ENCODE data around the gene RBM42. TPM values are rescaled to one million over a fixed set of nuclear protein-coding genes. Genes with fewer than 3 reads are reported as not detected.

The RBM42 gene
- total RNA-seq, 4 donors from 2014 or later, result 63.1 to 112 (median 95.2) TPM

- H3K9me3 ChIP-seq, result no peaks in the 10 kb centered on the region
- no peak for DNase-seq (ENCODE audit: extremely low spot score)
- peaks cover 0 to 8% (median 8%) of the 10 kb centered on the region in 4 donors for H3K4me1 ChIP-seq
- 92% methylated on average over 25 of the region's 25 CpGs for WGBS
- H3K36me3 ChIP-seq, result peaks cover 51 to 63% (median 61%) of the 10 kb centered on the region in 4 donors
- no peak overlapping the region for H3K4me3 ChIP-seq
- H3K27me3 ChIP-seq, result no peaks in the 10 kb centered on the region
- TF ChIP-seq POLR2A (IDR thresholded peaks at IDR 0.05; ENCODE audit: low read depth) (no peak), POLR2AphosphoS5 (IDR thresholded peaks at IDR 0.05) (no peak), CTCF (IDR thresholded peaks at IDR 0.05) (no peak)
- intact Hi-C loops (cut with DNase I), result no loop called here
- no peak overlapping the region for H3K27ac ChIP-seq (replicated peaks in 1 of 4)
Observed at GRCh38 chr19:35637165-35637564, 8.3 kb downstream of the RBM42 start.

- Histone ChIP-seq H3K4me3 (no peak overlapping the region), H3K4me1 (peaks cover 8 to 29% (median 26%) of the 10 kb centered on the region in 4 donors), H3K9me3 (no peaks in the 10 kb centered on the region), H3K27me3 (no peaks in the 10 kb centered on the region), H3K27ac (replicated peaks in 1 of 4) (no peak overlapping the region), H3K36me3 (peaks cover 30 to 42% (median 40%) of the 10 kb centered on the region in 4 donors)
- 38% methylated on average over 6 of the region's 6 CpGs for WGBS
- intact Hi-C loops (cut with DNase I), result no loop called here
- no peak for TF ChIP-seq POLR2A (IDR thresholded peaks at IDR 0.05; ENCODE audit: low read depth)
- TF ChIP-seq POLR2AphosphoS5 (IDR thresholded peaks at IDR 0.05), result peak in 1 of 2 donors; percentile 15
- no peak for TF ChIP-seq CTCF (IDR thresholded peaks at IDR 0.05)
- no peak for TF ChIP-seq EP300 (IDR thresholded peaks at IDR 0.05)
- DNase-seq (ENCODE audit: extremely low spot score), result no peak
Observed at GRCh38 chr19:35639321-35639639, 10.4 kb downstream of the RBM42 start.

GRCh38 chr19:35639863-35640262 lies 11.0 kb downstream of the RBM42 start:
- H3K9me3 ChIP-seq, result no peaks in the 10 kb centered on the region
- H3K4me1 ChIP-seq, result peaks cover 8 to 33% (median 31%) of the 10 kb centered on the region in 4 donors
- intact Hi-C loops (cut with DNase I), result no loop called here
- H3K27ac ChIP-seq (replicated peaks in 1 of 4), result no peak overlapping the region
- 87% methylated on average over 8 of the region's 8 CpGs for WGBS
- TF ChIP-seq POLR2A (IDR thresholded peaks at IDR 0.05; ENCODE audit: low read depth) (no peak), EP300 (IDR thresholded peaks at IDR 0.05) (no peak), CTCF (IDR thresholded peaks at IDR 0.05) (no peak)
- H3K27me3 ChIP-seq, result no peaks in the 10 kb centered on the region
- H3K4me3 ChIP-seq, result no peak overlapping the region
- H3K36me3 ChIP-seq, result peaks cover 24 to 36% (median 34%) of the 10 kb centered on the region in 4 donors
- no peak for DNase-seq (ENCODE audit: extremely low spot score)

GRCh38 chr19:35641515-35642151 lies 12.8 kb downstream of the RBM42 start, which contains the start of gene ETV2:
ETV2 (plus strand) TSS chr19:35641745; CDS start chr19:35642461, 716 bp downstream.
- peaks cover 13 to 18% (median 17%) of the 10 kb centered on the region in 4 donors for H3K36me3 ChIP-seq
- no peak for DNase-seq (ENCODE audit: extremely low spot score)
- TF ChIP-seq CTCF (IDR thresholded peaks at IDR 0.05) (no peak), EP300 (IDR thresholded peaks at IDR 0.05) (no peak)
- WGBS, result 26% methylated on average over 20 of the region's 28 CpGs
- H3K4me1 ChIP-seq, result peaks cover 15 to 40% (median 39%) of the 10 kb centered on the region in 4 donors
- H3K27me3 ChIP-seq, result no peaks in the 10 kb centered on the region
- H3K9me3 ChIP-seq, result no peaks in the 10 kb centered on the region
- intact Hi-C loops (cut with DNase I), result loop anchor here (2.0 kb wide), 1 partner anchor 13 kb away; the partner anchor contains the start of gene RBM42
- H3K4me3 ChIP-seq, result no peak within 1 kb of the TSS
- no peak within 1 kb of the TSS for H3K27ac ChIP-seq (replicated peaks in 1 of 4)

GRCh38 chr19:35642312-35642711 lies 13.5 kb downstream of the RBM42 start:
- H3K4me1 ChIP-seq, result peaks cover 15 to 41% (median 39%) of the 10 kb centered on the region in 4 donors
- TF ChIP-seq CTCF (IDR thresholded peaks at IDR 0.05) (no peak), EP300 (IDR thresholded peaks at IDR 0.05) (no peak), POLR2A (IDR thresholded peaks at IDR 0.05; ENCODE audit: low read depth) (no peak), POLR2AphosphoS5 (IDR thresholded peaks at IDR 0.05) (no peak)
- H3K4me3 ChIP-seq, result no peak overlapping the region
- WGBS, result 92% methylated on average over 6 of the region's 10 CpGs
- DNase-seq (ENCODE audit: extremely low spot score), result no peak
- intact Hi-C loops (cut with DNase I), result loop anchor here (2.0 kb wide), 1 partner anchor 14 kb away; the partner anchor contains the start of gene RBM42
- H3K9me3 ChIP-seq, result no peaks in the 10 kb centered on the region
- H3K27ac ChIP-seq (replicated peaks in 1 of 4), result no peak overlapping the region
- no peaks in the 10 kb centered on the region for H3K27me3 ChIP-seq
- peaks cover 6 to 11% (median 10%) of the 10 kb centered on the region in 4 donors for H3K36me3 ChIP-seq
